SK-N-DZ (cell line): ENCODE data around the gene PLIN4. TPM values are rescaled to one million over a fixed set of nuclear protein-coding genes. Genes with fewer than 3 reads are reported as not detected.
"Not testable (repeated sequence)": the region's sequence is repeated elsewhere in the genome, so short reads cannot be mapped to it uniquely, and the experiment has no call there.

Experiments
- DNase-seq: peaks from one replicate; pipeline ENCODE4 v3.0.0-alpha.2; 2015; ENCODE audit warnings: low spot score
- polyA plus RNA-seq, 2 experiments: library from polyadenylated mRNA; depleted of rRNA; stranded (reverse); fragments of >200 nt; gene quantifications; 2 replicates each; pipeline ENCODE4 v1.2.3, GENCODE V29; 2014

Gene PLIN4, protein sequence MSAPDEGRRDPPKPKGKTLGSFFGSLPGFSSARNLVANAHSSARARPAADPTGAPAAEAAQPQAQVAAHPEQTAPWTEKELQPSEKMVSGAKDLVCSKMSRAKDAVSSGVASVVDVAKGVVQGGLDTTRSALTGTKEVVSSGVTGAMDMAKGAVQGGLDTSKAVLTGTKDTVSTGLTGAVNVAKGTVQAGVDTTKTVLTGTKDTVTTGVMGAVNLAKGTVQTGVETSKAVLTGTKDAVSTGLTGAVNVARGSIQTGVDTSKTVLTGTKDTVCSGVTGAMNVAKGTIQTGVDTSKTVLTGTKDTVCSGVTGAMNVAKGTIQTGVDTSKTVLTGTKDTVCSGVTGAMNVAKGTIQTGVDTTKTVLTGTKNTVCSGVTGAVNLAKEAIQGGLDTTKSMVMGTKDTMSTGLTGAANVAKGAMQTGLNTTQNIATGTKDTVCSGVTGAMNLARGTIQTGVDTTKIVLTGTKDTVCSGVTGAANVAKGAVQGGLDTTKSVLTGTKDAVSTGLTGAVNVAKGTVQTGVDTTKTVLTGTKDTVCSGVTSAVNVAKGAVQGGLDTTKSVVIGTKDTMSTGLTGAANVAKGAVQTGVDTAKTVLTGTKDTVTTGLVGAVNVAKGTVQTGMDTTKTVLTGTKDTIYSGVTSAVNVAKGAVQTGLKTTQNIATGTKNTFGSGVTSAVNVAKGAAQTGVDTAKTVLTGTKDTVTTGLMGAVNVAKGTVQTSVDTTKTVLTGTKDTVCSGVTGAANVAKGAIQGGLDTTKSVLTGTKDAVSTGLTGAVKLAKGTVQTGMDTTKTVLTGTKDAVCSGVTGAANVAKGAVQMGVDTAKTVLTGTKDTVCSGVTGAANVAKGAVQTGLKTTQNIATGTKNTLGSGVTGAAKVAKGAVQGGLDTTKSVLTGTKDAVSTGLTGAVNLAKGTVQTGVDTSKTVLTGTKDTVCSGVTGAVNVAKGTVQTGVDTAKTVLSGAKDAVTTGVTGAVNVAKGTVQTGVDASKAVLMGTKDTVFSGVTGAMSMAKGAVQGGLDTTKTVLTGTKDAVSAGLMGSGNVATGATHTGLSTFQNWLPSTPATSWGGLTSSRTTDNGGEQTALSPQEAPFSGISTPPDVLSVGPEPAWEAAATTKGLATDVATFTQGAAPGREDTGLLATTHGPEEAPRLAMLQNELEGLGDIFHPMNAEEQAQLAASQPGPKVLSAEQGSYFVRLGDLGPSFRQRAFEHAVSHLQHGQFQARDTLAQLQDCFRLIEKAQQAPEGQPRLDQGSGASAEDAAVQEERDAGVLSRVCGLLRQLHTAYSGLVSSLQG (N-terminal part only)
- 0.01 and 0.07 TPM in 2 replicates for polyA plus RNA-seq (2014; cell fraction: cytosol; rRNA removed)
- 0.08 and 0.15 TPM in 2 replicates for polyA plus RNA-seq (2014; cell fraction: nucleus; rRNA removed)

DNA sequence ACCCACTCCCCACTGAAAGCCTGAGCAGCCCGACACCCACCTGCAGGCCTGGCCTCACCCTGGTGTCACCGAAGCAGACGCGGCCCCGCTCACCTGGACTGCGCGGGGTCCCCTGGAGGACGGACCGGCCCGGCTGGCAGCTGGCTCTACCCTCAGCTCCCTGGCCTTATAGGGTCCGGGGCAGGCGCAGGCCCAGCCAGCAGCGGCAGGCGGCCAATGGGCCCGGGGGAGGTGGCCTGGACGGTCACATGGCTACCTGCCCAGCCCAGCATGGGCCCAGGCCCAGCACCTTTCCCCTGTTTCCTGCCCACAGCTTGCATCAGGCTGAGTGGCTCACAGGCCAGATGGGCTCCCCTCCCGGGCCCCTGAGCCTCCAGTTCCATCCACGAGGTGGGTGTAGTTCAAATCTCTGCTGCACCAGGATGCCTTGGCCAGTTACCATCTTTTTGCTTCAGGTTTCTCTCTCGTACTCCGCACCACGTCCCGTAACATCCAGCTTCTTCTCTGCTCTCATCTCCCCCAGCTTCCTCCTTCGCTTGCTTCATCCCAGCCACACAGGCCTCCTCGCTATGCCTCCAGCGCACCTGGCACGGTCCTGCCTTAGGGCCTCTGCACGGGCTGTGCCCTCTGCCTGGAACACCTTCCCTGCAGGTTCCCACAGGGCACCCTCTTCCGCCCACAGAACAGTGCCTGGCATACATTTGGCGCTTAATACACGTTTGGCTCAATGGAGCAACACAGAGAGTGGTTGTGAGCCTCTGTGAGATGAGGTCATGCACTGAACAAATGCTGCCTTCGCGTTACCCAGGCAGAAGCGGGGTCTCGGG is at the start of gene PLIN4:
TSS of gene PLIN4 (minus strand) at position 142 of the 827 bp plus-strand sequence. CDS start 214 bp downstream, outside the sequence.
- DNase-seq = no peak

DNA sequence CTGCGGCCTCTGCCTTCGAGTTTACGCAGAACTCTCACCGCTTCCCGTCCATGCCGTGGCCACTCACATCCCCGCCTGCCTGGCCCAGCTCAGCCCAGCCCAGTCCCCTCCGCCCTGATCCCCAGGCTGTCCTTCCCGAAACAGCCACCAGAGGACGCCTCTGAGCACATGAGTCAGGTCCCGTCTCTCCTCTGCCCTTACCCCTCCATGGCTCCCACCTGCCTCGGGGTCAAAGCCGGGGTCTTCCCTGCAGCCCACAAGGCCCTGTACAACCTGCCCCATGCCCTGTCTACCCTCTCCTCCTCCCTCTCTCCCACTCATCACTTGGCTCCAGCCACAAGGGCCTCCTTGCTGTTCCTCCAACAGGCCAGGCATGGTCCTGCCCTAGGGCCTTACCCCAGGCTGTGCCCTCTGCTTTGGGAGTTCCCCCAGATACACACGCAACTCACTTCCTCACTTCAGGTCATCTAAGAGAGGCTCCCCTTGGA is 49.3 kb upstream of the PLIN4 start:
- peak; percentile 64 for DNase-seq

DNA sequence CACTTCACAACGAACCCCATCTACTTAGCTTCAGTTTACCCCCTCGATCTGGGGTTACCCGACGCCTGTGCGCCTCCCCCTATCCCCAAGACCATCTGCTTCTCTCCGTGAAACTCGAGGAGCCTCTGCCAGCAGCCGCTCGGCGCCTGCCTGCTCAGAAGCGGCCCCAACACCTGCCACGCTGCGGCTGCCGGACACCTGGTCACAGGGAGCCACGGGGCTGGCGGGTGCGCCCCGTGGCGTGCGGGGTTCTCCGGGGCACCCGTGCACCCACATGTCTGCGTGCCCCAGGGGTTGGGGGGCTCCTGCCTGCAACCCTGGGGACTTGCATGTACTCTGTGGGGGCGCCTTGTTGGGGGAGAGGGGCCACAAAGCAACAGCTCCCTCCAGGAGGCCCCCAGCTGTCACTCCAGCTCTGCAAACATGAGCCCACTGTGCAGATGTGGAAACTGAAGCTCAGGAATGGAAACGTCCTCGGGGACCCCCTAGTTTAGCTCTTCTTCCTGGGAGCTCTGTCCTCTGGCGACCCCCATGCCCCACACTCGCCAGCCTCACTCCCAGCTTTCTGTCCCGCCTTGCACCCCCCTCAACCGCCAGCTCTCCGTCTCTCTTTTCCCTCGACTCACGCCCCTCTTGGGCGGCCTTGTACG is 48.2 kb upstream of the PLIN4 start:
- no peak for DNase-seq

DNA sequence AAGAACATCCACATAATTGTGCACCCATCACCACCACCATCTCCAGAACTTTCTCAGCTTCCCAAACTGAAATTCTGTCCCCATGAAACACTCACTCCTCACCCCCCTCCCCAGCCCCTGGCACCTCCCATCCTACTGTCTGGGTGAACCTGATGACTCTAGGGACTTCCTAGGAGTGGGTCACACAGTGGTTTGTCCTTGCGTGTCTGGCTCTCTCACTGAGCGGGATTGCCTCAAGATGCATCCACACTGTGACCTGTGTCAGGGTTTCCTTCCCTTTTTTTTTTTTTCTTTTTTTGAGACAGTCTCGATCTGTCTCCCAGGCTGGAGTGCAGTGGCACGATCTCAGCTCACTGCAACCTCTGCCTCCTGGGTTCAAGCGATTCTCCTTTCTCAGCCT is 45.3 kb upstream of the PLIN4 start:
- not testable (repeated sequence) for DNase-seq

DNA sequence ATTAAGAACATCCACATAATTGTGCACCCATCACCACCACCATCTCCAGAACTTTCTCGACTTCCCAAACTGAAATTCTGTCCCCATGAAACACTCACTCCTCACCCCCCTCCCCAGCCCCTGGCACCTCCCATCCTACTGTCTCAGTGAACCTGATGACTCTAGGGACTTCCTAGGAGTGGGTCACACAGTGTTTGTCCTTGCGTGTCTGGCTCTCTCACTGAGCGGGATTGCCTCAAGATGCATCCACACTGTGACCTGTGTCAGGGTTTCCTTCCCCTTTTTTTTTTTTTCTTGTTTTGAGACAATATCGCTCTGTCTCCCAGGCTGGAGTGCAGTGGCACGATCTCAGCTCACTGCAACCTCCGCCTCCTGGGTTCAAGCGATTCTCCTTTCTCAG is 43.8 kb upstream of the PLIN4 start:
- DNase-seq = not testable (repeated sequence)

DNA sequence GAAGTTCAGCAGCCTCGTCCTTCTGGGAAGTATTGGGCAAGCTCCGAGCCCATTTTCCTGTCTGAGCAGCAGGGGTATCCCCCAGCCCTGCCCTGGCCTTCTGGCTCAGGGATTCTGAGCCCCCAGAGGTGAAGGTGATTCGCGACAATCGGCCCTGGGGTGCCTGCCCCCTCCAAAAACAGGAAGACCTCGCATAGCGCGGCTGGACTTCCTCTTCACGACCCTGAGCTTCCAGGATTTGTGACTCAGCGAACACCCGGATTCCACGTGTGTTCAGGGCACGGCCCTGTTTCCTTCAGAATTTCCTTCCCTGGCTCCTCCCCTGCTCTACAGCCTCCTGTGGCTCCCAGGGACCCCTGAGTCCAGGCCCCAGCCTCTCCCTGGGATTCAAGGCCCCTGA is 41.3 kb upstream of the PLIN4 start, which contains the start of gene SEMA6B:
TSS of gene SEMA6B (minus strand) at position 116 of the 400 bp plus-strand sequence. CDS start 1,227 bp downstream, outside the sequence.
- DNase-seq = no peak

DNA sequence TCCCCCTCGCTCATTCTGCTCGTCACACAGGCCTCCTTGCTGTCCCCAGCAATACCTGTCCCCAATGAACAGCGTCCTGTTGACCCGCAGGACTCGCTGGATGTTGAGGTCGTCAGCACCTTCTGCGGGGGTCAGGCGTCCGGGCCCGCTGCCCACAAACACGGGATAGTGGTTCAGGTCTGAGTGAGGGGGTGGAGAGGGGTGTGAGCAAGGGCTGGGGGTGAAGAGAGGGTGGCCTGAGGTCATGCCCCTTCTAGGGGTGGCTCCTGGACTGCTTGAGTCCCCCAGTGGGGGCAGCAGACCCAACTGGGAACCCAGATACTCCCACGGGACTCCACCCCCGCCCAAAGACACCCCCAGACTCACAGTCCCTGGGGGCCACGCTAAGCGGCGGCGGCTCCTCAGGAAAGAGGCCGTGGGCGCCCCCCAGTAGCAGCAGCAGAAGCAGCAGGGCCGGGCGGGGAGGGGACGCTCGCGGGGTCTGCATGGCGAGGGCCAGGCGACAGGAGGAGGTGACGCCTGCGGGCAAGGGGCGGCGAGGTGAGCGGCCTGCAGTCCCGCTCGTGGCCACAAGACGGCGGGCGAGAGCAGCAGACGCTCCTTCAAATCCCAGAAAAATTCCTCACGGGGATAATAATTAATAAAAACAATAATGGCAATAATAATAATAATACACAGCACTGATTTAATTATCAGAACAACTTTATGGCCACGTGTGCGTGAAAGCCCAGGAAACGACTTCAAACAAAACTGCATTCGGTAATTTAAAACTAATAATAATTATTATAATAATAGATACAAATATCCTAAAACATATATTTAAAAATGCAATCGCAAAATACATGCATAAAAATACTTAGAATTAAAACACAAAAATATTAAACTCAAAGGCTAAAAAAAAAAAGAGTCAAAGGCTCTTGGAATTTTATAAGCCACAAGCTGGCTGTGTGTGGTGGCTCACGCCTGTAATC is 40.0 kb upstream of the PLIN4 start:
- no peak for DNase-seq

DNA sequence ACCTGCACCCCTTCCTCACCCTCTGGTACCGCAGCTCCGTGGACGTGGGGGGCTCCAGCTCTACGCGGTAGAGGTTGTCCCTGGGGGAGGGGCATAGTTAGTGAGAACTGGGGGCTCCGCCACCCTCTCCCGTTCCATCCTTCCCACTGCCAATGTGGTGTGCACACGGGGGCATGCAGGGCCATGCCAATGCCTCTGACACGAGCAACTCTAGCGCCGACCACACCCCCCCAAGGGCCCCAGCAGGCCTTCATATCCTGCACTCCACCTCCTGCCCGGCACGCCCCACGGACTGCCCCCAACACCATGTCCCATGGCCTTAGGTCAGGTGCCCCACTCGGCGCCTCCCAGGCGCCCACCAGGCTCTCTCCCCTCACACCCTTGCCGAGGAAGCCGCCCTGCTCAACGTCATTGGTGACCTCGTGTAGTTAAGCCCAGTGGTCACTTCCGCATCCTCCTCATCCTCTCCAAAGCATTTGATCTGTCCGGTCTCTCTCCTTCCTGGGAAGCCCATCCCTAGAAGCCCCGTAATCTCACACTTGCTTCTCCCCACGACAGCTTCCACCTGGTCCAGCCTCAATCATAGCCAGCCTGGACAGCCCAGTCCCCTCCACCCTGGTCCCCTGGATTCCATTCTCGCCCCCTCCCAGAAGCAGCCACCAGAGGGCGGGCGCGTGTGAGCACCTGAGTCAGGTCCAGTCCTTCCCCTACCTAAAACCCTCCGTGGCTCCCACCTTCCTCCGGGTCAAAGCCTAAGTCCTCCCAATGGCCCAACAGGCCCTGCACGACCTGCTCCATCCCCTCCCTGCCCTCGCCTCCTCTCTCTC is 39.1 kb upstream of the PLIN4 start:
- no peak for DNase-seq

DNA sequence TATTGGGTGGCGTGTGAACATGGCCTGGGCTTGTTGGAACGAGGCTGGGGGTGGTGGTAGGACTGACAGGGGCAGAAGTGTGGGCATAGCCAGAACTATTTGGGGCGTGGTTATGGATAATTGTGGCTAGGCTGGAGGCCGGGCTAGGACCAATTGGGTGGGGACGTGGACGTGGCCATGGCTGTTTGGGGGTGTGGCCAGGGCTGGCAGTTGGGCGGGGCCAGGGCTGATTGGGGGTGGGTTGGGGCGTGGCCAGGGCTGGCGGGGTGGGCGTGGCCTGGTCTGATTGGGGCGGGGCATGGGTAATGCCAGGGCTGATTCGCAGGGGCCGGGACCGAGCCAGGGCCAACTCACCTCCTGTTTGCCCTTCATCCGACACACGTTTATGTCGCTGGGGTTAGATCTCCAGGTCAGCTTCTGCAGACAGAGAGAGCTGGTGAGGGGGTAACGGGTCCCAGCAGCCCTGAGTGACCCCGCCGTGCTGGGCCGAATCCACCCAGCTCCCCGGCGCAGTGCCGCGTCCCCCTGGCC is 38.4 kb upstream of the PLIN4 start:
- no peak for DNase-seq

DNA sequence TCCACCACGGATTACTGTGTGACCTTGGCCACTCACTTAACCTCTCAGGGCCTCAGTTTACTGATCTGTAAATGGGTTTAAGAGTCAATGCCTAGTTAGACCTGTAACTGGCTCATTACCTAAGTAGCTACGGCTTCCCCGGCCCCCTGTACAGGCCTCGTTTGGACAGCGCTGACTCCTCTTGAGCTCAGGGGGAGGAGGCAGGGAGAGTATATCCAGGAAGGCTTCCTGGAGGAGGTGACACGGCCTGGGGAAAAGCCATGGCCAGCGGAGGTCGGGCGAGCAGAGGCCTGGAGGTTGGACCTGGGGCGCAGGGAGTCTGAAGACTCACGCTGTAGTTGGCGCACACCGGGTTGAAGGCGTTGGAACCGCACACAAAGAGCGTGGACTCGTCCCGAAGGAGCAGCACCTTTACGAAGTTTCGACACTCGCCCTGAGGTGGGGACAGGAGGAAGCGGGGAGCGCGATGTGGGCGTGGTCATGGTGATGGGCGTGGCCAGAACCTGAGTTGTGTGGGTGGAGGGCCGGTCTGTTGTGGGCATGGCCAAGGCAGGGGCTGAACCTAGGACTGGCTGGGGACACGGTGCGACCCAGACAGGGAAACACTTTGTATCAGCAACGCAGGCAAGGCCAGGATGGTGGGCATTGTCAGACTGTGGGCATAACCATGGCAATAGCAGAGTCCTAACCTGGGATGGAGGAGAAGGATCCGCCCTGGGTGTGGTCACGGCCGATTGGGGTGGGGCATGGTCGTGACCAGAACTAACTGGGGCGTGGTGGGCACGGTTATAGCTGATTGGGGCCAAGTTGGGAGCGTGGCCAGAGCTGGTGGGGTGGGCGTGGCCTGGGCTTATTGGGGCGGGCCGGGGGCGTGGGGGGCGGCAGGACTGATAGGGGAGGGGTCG is 37.6 kb upstream of the PLIN4 start:
- DNase-seq = no peak

DNA sequence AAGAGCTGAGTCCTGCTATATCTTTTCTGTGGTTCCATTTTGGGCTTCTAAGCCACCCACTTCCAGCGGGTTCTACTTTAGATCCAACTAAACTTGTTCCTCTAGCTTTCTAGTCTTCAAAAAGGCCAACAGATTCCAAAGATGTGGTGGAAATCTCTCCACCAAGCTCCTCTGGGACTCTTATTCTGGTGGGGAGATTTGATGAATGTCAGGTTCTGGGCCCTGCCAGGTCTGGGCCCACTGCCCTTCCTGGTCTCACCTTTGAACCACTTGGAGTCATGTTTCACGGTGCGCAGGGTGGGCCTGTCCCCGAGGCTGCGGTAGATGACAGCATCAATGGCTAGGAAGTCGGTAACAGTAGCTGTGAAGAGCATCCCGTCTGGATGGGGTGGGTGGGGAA is 36.4 kb upstream of the PLIN4 start:
- no peak for DNase-seq

DNA sequence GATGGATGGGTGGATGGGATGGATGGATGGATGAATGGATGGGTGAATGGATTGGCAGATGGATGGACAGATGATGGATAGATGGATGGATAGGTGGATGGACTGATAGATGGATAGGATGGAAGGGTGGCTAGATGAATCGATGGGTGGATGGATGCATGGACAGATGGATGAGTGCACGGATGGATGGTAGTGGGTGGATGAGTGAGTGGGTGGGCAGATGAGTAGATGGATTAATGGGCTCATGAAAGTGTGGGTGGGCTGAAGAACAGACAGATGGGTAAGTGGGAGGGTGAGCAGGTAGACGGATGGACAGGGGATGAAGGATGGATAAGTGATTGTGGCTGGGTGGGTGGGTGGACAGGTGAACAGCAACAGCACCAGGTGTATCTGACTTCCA is 35.5 kb upstream of the PLIN4 start:
- DNase-seq = no peak

DNA sequence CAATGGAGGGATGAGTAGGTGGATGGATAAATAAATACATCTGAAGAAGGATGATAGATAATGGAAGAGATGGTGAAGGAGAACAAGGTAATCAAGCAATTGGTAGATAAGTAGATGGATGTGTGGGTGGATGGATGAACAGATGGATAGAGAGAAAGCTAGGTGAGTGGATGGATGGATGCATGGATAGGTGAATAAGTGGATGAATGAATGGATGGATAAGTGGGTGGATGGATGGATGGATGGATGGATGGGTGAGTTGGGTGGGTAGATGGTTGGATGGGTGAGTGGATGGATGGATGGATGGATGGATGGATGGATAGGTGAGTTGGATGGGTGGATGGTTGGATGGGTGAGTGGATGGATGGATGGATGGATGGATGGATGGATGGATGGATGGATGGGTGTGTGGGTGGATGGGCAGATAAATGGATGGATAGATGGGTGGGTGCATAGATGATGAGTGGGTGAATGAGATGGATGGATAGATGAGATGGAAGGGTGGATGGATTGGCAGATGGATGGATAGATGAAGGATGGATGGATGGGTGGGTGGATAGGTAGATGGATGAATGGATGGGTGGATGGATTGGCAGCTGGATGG is 34.9 kb upstream of the PLIN4 start:
- DNase-seq = no peak

DNA sequence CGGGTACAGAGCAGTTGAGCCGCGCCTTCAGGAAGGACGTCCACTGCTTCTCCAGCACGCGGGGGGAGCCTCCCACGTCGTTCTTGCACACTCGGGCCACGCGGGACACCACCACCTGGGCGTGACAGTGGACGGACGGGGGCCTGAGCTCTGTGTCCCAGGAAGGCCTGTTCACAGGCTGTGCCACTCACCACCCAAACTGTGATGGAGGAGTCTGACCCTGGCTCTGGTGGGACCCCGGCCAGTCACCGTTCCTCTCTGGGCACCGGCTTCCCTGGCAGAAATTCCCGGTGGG is 34.2 kb upstream of the PLIN4 start:
- no peak for DNase-seq

DNA sequence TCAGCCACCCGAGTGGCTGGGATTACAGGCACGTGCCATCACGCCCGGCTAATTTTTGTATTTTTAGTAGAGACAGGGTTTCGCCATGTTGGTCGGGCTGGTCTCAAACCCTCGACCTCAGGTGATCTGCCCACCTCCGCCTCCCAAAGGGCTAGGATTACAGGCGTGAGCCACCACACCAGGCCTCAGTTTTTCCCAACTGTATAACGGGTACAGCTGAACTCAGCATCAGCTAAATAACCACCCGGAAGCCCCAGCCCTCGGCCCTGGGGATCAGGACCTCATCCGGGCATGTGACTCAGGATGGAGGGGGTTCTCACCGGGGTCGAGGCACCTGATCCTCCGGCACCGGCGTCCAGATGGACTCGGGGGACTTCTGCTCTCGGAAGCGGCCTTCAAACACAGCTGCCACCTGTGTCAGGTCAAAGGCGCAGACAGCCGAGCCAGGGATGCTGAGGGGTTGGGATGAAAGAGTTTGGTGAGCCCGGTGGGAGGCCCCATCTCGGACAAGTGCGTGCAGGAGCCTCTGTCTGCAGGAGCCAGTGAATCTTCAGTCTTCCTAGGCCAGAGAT is 32.3 kb upstream of the PLIN4 start:
- no peak for DNase-seq

DNA sequence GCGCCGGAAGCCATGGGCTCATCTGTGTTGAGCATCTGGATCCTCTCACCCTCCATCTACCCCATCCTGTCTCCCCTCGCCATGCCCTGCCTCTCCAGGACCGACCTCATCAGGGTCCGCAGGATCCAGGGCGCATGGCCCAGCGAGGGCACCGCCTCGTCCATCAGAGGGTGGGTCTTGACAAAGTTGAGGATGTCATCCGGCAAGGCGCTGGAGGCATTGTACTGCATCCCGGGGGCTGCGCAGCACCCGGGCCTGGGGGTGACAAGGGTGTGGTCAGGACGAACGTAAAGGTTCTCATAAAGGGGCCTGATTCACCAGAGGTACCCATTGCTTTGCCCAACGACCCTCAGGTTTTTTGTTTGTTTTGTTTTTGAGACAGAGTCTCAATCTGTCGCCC is 31.7 kb upstream of the PLIN4 start:
- no peak for DNase-seq
